ENCODE measurements around the gene KRTAP1-5.
"Not testable (repeated sequence)": the region's sequence is repeated elsewhere in the genome, so short reads cannot be mapped to it uniquely, and the experiment has no call there.

Gene KRTAP1-5, protein sequence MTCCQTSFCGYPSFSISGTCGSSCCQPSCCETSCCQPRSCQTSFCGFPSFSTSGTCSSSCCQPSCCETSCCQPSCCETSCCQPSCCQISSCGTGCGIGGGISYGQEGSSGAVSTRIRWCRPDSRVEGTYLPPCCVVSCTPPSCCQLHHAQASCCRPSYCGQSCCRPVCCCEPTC

DNA sequence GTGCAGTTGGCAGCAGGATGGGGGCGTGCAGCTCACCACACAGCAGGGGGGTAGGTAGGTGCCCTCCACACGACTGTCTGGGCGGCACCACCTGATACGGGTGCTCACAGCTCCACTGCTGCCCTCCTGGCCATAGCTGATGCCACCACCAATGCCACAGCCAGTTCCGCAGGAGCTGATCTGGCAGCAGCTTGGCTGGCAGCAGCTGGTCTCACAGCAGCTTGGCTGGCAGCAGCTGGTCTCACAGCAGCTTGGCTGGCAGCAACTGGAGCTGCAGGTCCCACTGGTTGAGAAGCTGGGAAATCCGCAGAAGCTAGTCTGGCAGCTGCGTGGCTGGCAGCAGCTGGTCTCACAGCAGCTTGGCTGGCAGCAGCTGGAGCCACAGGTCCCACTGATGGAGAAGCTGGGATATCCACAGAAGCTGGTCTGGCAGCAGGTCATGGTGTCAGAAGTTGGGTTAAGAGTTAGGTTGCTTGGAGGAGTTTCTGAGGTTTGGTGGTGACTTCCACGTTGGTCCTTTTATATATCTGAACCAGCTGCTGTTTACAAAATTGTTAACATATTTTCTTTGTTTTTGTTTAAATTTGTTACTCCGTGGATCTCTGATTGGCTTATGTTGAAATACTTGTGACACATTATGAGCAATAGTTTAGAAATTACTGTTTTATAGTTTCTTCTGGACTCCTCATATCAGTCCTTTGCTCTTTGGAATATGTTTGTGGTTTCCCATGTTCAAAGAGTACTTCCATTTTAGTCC lies at the start of gene KRTAP1-5:
Gene KRTAP1-5 (minus strand): TSS at position 494 of the 757 bp plus-strand sequence. CDS start 53 bp downstream, at position 441.
- DNase-seq (ENCODE audit: low read depth in 2 of 2) = no peak

DNA sequence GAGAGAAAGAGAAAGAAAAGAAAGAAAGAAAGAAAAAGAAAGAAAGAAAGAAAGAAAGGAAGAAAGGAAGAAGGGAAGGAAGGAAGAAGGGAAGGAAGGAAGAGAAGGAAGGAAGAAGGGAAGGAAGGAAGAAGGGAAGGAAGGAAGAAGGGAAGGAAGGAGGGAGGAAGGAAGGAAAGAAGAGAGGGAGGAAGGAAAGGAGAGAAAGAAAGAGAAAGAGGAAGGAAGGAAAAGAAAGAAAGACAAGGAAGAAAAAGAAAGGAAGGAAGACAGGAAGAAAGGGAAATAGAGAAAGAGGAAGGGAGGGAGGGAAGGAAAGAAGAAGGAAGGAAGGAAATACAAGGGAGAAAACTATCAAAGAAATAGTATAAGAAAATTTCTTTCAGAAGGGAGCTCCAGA lies 49.8 kb upstream of the KRTAP1-5 start:
- DNase-seq (ENCODE audit: low read depth in 2 of 2) = no peak

DNA sequence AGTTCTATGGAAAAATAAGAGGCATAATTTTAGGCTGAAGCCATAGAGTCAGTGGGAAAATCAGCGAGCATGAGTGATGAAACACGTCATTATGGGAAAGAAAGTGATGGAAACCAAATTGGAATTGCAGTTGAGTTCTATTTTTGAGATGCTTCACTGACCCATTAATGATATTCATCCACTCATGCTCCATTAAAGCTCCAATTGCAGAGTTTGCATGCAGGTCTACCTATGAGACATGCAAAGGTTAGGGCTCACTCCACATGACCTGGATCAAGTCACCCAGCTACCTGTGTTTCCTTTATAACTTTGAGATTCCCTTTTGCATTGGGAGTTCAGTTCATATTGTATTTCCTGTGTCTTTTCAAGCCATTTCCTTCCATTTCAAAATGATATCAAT lies 46.7 kb upstream of the KRTAP1-5 start:
- DNase-seq (ENCODE audit: low read depth in 2 of 2) = no peak

DNA sequence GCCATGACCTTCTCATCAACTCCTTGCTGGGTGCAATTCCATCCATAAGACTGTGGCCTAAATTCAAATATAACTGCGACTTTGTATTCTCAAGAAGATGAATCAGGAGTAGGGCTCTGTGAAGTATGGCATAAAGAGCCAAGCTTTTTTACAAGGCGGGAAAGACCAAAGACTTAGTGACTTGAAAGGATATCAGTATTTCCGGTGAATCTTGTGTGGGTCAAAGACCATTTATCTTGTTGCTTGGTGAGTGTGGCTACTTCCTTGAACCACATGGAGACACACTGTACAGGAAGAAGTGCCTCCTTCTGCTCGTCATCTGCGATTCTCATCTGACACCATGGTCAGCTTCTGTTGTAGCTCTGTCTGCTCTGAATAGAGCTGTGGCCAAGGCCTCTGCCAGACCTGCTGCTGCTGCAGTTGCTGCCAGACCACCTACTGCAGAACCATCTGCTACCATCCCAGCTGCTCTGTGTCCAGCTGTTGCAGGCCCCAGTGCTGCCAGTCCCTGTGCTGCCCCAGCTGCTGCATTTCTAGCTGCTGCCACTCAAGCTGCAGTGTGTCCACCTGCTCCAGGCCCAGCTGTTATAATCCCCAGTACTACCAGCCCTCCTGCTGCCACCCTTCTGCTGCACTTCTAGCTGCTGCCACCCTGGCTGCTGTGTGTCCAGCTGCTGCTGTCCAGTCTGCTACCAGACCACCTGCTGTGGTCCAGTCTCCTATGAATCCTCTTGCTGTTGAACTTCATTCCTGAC lies 44.8 kb upstream of the KRTAP1-5 start:
- no peak for DNase-seq (ENCODE audit: low read depth in 2 of 2)

DNA sequence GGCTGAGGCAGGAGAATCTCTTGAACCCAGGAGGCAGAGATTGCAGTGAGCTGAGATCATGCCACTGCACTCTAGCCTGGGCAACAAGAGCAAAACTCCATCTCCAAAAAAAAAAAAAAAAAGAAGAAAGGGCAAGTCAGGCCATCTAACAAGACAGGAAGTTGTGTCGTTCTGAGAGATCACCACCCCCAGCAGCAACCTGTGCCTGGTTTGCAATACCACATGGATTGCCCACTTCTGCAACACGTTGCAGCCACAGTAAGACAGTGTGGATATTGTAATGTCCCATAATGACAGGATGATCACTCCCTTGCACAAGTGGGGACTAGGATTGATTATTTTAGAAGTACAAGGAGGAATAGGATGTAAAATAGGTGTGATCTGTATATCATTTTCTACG lies 42.0 kb upstream of the KRTAP1-5 start:
- DNase-seq (ENCODE audit: low read depth in 2 of 2) = no peak

DNA sequence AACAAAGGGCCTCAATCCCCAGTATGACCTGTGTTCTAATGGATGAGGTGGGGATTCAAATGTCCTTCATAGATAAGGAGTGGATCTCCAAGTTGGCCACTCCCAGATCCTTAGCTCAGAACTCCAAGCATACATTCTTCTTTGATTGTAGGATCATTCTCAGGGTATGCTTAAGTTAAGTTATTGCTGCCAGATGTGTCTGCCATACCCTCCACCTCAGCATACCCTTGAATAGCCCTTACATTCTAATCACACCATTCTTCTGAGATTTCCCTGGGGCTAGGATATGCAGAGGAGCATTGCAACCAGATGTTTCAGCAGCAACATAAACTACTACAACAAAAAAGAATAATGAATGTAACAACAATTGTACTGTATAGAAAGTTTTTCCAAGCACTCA lies 40.3 kb upstream of the KRTAP1-5 start:
- no peak for DNase-seq (ENCODE audit: low read depth in 2 of 2)

DNA sequence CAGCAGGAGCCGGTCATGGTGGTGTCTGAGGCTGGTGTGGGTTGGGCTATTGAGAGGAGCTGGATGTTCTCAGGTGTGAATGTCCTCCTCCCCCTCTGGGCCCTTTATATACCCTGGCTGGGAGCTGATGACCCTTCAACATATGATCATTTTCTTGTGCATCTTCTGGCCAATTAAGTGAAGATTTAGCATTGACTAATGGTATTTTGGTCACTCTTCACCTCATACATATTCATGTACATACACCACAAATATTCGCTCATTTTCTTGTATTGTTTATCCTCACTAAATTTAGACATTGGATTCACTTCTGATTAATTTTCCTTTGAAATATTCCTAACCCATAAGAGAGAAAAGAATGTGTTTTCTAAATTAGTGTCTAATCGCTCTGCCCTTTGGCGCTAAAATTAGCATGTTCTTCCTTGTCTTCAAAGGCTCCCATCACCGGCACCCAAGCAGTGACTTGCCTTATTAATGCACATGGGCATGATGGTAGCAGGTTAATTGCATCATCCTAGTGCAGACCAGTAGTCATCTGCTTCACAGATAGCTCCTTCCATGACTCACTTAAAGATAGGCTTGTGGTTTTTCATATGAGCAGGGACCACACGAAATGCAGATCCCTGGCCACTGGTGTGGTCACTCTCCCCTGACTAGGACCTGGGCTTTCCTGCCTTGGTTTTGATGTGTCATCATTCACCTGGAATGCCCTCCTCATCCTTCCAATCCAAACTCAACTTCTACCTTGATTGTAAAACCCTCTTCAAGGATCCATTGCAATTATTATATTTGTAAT lies 39.0 kb upstream of the KRTAP1-5 start, which contains the start of gene KRTAP2-4:
Gene KRTAP2-4 (minus strand): TSS at position 51 of the 796 bp plus-strand sequence. CDS start 34 bp downstream, at position 17.
- DNase-seq (ENCODE audit: low read depth in 2 of 2) = no peak

DNA sequence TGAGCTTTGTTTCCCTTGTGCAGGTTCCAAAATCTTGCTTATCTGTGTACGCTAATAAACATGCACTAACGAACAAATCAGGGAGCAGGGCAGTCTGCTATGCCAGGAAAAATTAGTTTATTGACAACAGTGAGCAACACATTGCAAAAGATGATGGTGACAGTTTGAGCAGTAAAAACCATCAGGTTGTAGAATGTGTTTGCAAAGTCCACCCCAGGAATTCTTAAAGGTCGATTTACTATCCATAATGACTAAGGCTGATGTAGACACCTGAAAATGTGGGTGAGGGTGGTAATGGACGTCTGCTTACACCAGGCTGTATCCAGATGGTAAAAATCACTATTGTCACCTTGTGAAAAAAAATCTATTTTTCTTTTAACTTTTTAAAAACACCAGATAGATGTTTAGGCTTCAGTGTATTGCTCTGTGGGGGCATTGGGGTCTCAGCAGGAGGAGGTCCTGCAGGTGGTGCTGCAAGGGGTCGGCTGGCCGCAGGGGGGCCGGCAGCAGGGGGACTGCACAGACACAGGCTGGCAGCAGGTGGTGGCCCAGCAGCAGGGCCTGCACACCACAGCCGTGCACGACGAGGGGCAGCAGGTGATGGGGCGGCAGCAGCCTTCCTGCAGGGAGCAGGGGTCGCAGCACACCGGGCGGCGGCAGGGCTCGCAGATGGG lies 38.1 kb upstream of the KRTAP1-5 start:
- DNase-seq (ENCODE audit: low read depth in 2 of 2) = not testable (repeated sequence)

DNA sequence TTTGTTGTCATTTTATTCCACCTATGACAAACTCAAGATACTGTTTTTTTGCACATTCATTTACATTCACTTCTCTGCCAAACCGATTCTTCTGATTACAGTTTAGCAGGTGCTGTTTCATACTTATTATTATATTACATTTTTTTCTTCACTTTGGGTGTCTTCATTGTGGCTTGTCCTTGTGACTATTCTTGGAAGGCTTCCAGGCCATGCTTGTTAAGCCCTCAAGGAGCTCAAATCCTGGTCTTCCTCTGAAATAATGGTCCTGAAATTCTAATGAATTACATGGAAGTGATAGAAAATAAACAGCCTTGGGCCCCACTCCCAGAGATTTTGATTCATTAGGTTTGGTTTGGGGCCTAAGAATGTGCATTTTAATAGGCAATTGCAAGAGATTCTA lies 37.3 kb upstream of the KRTAP1-5 start:
- DNase-seq (ENCODE audit: low read depth in 2 of 2) = no peak

DNA sequence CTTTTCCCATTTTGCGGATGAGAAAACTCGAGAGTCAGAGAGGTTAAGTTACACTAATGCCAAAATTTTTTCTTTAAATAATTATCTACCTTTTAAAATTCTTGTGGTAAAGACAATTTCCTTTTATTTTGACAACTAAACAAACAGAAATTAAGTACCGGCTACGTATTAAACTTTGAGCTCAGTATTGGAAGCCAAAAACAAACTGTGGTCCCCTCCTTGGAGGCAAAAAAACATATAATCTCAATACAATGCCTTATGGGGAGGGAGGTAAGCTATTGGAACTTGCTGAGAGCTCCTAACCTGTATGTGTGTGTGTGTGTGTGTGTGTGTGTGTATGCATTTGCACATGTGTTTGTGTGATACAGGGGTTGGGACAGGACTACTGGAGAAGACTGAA lies 36.4 kb upstream of the KRTAP1-5 start:
- no peak for DNase-seq (ENCODE audit: low read depth in 2 of 2)

DNA sequence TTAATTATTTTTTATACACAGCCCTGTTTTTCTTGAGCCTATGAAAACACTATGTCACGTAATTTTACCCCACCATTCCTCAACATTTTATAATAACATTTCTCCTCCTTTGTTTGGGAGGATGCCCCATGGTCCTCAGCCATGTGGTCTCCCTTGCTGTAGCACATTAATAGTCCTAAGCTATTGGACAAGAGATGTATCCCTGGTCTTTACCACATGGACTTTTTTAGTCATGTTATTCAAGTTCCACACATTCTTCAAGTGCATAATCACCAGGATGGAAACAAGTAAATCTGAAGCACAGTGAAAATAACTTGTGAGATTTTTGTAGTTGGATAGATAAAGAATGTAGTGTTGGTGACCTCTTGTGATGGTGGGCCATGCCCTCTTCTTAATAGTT lies 35.0 kb upstream of the KRTAP1-5 start:
- no peak for DNase-seq (ENCODE audit: low read depth in 2 of 2)

DNA sequence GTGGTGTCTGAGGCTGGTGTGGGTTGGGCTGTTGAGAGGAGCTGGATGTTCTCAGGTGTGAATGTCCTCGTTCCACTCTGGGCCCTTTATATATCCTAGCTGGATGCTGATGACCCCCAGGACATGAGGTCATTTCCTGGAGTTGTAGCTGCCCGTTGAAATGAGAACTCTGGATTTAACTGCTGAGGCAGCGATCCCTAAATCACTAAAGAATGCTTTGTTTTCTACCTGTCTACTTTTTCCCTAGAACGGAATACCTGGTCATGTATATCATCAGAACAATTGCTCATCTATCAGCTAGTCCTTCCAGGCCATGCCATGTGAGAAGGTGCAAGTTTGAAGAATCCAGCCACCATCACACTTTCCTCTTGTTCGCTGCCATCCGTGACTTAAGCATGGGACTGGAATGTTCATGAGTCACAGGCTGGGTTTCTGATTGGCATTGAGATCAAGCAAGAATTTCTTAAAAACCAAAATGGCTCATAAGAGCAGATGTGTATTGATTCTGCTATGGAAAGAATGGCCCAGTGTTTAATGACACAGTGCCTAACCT lies 33.1 kb upstream of the KRTAP1-5 start, which contains the start of gene KRTAP2-3:
Gene KRTAP2-3 (minus strand): TSS at position 63 of the 553 bp plus-strand sequence. CDS start 64 bp downstream, outside the sequence.
- no peak for DNase-seq (ENCODE audit: low read depth in 2 of 2)

DNA sequence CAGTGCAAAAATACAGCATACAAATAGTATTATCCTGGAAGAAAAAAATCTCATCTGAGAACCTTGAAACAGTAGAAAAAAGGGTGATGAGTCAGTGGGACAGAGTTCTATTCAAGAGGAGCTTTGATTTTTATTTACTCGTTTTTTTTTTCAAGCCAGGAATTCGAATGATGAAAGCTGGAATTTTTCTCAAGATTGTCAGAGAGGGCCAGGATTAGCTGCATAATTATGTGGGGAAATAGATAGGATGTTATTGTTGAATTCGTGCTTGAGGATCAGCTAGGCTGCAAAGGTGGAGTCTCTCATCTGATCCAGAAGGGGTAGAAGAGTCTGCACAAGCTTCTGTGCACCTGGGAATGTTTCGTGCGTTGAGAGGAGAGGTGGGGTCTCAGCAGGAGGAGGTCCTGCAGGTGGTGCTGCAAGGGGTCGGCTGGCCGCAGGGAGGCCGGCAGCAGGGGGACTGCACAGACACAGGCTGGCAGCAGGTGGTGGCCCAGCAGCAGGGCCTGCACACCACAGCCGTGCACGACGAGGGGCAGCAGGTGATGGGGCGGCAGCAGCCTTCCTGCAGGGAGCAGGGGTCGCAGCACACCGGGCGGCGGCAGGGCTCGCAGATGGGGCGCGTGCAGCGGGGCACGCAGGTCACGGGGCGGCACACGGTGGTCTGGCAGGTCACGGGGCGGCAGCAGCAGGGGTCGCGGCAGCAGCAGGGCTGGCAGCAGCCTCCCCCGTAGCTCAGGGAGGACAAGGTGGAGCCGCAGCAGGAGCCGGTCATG lies 32.5 kb upstream of the KRTAP1-5 start:
- not testable (repeated sequence) for DNase-seq (ENCODE audit: low read depth in 2 of 2)

DNA sequence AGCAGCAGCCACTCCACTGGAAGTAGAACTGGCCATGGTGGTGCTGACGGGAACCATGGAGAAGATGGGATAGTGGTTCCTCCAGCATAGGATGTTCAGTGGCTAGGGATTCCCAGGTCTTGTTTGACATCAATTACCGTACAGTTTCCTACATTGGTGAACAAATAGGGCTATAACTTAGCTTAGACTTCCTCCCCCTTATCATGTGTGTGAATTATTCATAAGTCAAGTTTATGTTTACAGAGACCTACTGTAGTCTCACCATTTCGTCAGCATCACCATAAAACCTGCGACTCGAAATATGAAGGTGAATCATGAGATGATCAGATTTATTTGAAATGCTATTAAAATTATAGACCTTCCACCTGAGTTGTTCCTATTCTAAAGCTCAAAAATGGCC lies 31.7 kb upstream of the KRTAP1-5 start:
- no peak for DNase-seq (ENCODE audit: low read depth in 2 of 2)

DNA sequence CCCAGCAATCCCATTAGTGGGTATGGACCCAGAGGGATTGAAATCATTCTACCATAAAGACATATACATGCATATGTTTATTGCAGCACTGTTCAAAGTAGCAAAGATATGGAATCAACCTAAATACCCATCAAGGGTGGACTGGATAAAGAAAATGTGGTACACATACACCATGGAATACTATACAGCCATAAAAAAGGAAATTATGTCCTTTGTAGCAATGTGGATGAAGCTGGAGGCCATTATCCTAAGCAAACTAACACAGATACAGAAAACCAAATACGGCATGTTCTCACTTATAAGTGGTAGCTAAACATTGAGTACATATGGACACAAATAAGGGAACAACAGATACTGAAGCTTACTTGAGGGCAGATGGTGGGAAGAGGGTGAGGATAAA lies 30.5 kb upstream of the KRTAP1-5 start:
- DNase-seq (ENCODE audit: low read depth in 2 of 2) = no peak

DNA sequence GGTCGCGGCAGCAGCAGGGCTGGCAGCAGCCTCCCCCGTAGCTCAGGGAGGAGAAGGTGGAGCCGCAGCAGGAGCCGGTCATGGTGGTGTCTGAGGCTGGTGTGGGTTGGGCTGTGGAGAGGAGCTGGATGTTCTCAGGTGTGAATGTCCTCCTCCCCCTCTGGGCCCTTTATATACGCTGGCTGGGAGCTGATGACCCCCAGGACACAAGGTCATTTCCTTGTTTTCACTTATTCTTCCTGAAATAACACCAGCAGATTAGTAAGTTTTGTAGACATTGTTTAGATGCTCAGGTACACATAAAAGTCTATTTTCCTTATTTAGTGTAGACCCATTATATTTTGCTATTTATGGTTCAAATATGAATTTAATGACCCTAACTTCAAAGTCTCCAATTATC lies 28.1 kb upstream of the KRTAP1-5 start, which contains the start of gene KRTAP2-2:
Gene KRTAP2-2 (minus strand): TSS at position 101 of the 400 bp plus-strand sequence. CDS start 19 bp downstream, at position 82.
- not testable (repeated sequence) for DNase-seq (ENCODE audit: low read depth in 2 of 2)

DNA sequence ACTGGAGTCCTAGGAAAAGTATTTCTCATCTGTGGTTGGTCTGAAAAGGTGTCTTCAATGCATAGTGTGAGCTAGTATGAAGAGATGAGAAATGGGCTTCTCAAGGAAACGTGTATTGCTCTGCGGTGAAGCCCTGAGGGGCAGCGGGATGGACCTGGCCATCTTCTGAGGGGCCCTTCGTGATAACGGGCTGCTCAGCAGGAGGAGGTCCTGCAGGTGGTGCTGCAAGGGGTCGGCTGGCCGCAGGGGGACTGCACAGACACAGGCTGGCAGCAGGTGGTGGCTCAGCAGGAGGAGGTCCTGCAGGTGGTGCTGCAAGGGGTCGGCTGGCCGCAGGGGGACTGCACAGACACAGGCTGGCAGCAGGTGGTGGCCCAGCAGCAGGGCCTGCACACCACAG lies 27.5 kb upstream of the KRTAP1-5 start:
- not testable (repeated sequence) for DNase-seq (ENCODE audit: low read depth in 2 of 2)

DNA sequence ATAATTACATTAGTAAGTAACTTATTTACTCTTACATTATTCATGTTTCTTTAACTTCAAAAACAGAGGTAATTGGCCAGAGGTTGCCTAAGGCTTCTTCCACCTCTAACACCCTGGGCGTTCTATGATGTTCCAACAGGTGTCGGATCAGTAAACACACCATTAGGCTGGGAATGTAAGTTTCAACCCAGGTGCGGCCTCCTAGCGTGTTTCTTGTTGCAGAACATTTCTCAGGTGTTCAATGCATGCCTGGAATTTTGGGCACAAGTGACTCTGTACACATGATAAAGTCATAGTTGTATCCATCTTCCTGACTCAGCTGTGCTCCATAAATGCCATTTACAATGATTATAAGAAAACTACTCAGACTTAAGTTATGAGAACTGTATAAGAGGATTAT lies 27.0 kb upstream of the KRTAP1-5 start:
- no peak for DNase-seq (ENCODE audit: low read depth in 2 of 2)

DNA sequence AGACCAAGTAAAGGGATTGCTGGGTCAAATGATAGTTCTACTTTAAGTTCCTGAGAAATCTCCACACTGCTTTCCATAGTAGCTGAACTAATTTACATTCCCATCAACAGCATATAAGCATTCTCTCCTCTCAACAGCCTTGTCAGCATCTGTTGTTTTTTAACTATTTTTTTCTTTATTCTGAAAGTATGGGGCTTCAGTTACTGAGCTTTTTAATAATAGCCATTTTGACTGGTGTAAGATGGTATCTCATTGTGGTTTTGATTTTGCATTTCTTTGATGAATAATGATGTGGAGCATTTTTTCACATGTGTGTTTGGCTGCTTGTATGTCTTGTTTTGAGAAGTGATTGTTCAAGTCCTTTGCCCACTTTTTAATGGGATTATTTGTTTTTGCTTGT lies 25.6 kb upstream of the KRTAP1-5 start:
- no peak for DNase-seq (ENCODE audit: low read depth in 2 of 2)

DNA sequence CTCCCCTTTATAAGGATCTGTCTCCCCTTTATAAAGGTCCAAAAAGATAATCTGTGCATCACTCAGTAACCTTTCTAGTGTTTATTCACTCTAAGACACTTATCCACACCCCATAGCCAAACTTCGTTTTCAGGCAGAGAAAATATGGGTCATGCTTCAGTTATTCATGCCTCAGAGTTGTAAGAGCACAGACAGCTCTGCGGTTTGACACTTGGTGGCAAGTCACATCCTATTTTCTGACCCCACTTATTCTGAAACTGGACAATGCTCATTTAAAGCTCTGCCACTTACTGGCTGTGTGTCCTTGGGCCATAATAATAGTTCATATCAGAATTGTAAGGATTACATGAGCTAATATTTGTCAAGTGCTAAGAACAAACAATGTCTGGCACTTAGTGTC lies 22.1 kb upstream of the KRTAP1-5 start:
- DNase-seq (ENCODE audit: low read depth in 2 of 2) = no peak
